ENCODE results near the gene GAK.

The GAK gene

DNA sequence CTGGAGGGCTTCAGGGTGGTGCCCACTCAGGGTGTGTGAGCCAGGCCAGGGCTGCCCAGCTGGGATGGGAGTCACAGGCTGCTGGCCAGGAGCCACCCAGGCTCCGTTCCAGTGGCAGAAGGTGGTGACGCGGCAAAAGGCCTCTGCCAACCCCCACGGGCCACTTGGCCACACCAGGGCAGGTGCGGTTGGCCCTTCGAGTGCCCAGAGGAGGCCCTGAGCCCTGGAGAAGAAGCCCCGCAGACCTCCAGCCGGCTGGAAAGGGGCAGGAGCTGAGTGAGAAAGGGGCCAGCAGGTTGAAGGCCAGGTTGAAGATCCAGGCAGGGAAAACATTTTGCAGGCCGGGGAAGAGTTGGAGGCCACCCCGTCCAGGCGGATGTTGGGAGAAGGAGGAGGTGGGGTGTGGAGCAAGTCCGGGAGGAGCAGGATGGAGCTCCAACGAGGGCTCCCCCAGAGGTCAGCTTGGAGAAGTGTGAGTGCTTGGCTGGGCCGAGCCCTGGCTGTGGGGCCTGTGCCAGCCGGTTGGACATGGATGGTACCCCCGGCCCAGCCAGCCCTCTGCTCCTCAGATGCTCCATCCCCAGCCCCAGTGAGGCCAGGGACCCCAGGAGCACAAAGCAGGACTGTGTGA, 103.4 kb downstream of the GAK start:
- DNase-seq (ENCODE audit: low read depth), result no peak

GRCh38 chr4:827209-828081, 104.7 kb downstream of the GAK start:
- DNase-seq (ENCODE audit: low read depth), result no peak

- DNase-seq (ENCODE audit: low read depth), result no peak
Measured at GRCh38 chr4:826508-827208, 105.5 kb downstream of the GAK start.

DNA sequence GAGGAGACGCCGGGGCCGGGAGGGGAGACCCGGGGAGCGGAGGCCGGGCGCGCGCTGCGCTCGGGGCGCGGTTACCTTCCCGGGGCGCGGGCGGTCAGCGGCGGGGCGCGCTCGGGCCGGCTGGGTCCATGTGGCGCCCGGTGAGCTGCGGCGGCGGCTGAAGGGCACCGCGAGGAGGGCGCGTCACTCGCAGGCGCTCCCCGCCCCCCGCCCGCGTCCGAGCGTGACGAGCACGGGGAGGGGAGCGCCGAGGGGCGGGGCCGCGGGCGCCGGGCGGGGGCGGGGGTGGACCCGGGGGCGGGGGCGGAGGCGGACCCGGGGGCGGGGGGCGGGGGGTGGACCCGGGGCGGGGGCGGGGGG, 106.2 kb downstream of the GAK start, which contains the start of gene CPLX1:
CPLX1 (minus strand) TSS at position 159 of the 360 bp plus-strand sequence. CDS start 1,607 bp downstream, outside the sequence.
- DNase-seq (ENCODE audit: low read depth), result no peak

DNA sequence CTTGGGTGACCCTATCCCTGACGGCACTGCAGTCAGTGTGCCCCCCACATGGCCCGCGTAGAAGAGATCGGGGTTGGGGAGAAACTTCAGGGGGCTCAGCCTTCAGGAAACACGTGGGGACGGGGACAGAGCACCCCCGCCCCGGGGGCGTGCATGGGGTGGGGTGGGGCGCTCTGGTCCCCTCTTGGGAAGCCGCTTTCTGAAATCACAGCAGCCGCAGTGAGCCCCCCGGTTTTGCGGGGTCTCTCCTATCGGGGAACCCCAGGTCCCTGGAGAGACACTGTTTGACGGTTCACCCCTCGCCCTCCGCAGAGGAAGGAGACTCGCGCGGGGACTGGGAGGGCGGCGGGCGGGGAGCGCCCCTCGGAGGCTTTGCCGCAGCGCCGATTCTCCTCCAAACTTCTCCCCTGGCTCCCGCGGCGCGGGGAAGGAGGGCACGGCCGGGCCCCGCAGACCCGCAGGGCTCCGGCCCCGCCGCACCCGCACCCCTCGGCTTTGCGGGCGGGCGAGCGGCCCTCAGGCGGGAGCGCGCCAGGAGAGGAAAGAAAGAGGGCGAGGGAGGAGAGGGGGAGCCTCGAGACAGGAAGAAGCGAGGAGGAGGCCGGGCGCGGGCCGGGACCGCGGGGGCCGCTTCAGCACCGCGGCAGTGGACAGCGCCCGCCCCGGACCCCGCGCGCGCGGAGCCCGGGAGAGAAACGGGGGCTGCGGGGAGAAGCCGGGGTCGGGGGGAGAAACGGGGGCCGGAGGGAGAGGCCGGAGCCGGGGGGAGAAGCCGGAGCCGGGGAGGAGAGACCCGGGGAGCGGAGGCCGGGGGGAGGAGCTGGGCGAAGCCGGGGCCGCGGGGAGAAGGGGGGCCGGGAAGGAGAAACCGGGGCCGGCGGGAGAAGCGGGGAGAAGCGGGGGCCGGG, 106.8 kb downstream of the GAK start:
- no peak for DNase-seq (ENCODE audit: low read depth)

DNA sequence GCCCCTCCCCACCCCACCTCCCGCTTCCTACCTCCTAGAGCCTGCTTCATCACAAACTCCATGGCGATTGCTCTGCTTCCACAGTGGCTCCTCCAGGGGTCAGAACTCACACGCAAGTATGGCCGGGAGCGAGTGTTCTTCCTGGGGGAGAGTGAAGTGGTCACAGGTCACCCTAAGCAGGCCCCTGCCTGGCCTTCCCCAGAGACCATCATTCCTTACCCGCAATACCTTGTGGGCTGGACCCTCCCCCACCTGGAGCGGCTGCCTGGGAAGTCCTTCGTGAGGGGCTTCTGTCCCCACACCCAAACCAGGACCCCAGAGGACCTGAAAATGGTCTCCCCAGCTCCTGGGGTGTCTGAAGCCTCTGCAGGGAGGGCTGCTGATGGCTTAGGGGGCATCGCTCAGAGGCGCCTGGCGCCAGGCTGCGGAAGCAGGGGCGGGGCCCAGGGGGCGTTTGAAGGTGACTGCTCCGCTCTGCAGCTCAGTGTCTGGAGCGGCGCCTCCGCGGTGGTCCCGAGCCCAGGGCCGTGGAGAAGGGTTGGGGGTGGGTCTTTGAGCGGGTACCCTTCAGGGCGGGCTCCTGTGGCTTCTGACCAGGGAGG, 107.6 kb downstream of the GAK start:
- DNase-seq (ENCODE audit: low read depth), result no peak

DNA sequence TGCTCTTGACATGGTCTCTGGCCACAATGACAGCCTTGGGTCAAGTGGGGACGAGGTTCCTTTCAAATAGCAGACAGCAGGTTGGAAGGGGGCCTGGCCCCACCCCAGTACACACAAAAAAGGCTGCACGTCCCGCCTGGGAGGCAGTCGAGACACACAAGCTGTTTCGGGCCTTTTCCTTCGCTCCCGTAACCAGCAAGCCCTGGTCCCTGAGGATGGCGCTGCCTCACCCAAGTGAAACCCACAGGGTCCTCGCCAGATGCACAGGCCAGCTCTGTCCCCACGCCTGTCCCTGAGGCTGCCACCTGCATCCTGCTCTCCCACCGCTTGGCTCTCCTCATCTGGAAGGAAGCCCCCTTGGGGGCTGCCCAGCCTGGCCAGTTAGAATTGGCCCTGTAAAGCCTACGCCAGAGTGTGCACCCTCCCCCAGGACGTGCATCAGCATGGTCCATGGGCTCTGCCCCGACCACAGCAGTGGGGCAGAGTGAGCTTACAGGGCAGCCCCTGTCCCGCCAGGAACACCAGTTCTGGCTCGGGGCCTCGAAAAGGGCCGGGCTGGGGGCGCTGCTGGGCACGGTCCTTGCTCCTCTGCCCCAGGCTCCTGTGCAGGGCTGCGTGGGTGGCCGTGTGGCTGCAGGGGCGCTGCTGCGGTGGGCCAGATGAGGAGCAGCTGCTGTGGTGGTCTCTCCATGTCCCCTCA, 108.2 kb downstream of the GAK start:
- no peak for DNase-seq (ENCODE audit: low read depth)

- no peak for DNase-seq (ENCODE audit: low read depth)
Measured at GRCh38 chr4:823176-823760, 108.8 kb downstream of the GAK start.

DNA sequence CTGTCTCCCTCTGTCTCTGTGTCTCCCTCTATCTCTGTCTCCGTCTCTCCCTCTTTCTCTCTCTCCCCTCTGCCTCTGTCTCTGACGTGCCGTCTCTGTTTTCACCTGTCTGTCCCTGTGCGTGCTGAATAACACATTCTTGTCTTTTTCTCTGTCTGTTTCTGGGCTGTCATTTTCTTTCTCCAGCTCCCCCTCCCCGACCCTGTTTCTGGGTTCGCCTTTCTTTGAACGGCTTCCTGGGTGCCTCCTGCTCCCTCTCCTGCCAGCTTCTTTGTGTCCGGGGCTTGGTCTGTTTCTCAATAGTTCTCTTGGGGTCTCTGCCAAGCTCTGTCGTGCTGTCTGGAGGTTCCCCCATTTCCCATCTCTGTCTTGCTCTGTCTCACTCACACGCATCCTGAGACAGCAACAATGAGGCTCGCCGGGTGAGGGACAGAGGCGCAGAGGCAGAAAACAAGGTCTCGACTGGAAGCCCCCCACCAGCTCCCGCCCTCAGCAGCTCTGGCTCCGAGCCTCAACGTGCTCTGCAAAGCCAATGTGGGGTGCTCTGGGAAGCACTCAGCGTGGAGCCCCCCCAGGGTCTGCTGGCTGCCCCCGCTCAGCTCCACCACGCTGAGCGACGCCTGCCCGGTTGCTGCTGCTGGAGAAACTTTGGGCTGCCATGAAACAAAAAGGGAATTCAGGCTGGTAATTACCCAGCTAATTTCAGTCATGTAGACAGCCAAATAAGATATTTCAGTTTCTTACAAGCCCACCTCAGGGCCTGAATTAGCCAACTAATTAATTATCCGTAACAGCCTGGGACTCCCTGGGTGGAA, 109.5 kb downstream of the GAK start:
- DNase-seq (ENCODE audit: low read depth), result no peak

GRCh38 chr4:821631-822030, 110.5 kb downstream of the GAK start:
- DNase-seq (ENCODE audit: low read depth), result no peak

- DNase-seq (ENCODE audit: low read depth), result no peak
Measured at GRCh38 chr4:821181-821591, 110.9 kb downstream of the GAK start.

- DNase-seq (ENCODE audit: low read depth), result no peak
Measured at GRCh38 chr4:820230-821172, 111.6 kb downstream of the GAK start.

GRCh38 chr4:819401-820229, 112.5 kb downstream of the GAK start:
- DNase-seq (ENCODE audit: low read depth), result no peak

- no peak for DNase-seq (ENCODE audit: low read depth)
Measured at GRCh38 chr4:818106-818921, 113.8 kb downstream of the GAK start.

- no peak for DNase-seq (ENCODE audit: low read depth)
Measured at GRCh38 chr4:815464-816146, 116.5 kb downstream of the GAK start.

DNA sequence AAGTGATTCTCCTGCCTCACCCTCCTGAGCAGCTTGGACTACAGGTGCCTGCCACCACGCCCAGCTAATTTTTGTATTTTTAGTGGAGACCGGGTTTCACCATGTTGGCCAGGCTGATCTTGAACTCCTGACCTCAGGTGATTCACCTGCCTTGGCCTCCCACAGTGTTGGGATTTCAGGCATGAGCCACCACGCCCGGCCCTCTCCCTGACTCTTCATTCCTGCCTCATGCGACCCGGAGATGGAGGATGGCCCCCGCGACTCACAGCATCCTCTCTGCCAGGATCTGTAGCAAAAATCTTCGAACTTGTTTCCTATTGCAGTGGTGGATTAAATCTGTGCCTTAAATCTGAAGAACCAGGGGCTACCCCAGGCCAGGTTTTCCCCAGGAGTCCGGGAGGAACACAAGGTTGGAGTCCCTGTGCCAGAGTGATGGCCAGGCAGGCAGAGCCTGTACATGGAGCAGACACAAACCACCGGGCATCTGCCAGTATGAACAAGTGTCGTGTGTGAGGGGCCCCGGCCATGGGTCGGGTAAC, 117.7 kb downstream of the GAK start:
- DNase-seq (ENCODE audit: low read depth), result no peak

Measured in T-helper 22 cell (primary cell).